HG03025 (cell line): Measurements from ENCODE around the gene SLC46A1.

Source experiments
- ATAC-seq: cut with Tn5 transposase; IDR thresholded peaks from one replicate; pipeline ENCODE4 v1.9.1; 2021; ENCODE audit warnings: mild to moderate bottlenecking, moderate library complexity; ENCODE audit not compliant: unreplicated experiment, low FRiP score

The SLC46A1 gene

DNA sequence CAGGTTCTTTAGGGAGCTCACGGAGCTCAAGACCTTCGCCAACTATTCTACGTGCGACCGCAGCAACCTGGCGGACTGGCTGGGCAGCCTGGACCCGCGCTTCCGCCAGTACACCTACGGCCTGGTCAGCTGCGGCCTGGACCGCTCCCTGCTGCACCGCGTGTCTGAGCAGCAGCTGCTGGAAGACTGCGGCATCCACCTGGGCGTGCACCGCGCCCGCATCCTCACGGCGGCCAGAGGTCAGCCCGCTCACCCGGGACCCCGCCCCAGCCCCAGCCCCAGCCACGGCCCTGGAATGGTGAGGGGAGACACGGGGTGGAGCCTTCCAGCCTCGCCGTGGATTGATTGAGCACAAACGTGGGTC, 21.0 kb downstream of the SLC46A1 start:
- ATAC-seq: no peak

- ATAC-seq: no peak
Measured at GRCh38 chr17:28384281-28385036, 21.6 kb downstream of the SLC46A1 start.

GRCh38 chr17:28381141-28381825, 24.7 kb downstream of the SLC46A1 start:
- no peak for ATAC-seq

DNA sequence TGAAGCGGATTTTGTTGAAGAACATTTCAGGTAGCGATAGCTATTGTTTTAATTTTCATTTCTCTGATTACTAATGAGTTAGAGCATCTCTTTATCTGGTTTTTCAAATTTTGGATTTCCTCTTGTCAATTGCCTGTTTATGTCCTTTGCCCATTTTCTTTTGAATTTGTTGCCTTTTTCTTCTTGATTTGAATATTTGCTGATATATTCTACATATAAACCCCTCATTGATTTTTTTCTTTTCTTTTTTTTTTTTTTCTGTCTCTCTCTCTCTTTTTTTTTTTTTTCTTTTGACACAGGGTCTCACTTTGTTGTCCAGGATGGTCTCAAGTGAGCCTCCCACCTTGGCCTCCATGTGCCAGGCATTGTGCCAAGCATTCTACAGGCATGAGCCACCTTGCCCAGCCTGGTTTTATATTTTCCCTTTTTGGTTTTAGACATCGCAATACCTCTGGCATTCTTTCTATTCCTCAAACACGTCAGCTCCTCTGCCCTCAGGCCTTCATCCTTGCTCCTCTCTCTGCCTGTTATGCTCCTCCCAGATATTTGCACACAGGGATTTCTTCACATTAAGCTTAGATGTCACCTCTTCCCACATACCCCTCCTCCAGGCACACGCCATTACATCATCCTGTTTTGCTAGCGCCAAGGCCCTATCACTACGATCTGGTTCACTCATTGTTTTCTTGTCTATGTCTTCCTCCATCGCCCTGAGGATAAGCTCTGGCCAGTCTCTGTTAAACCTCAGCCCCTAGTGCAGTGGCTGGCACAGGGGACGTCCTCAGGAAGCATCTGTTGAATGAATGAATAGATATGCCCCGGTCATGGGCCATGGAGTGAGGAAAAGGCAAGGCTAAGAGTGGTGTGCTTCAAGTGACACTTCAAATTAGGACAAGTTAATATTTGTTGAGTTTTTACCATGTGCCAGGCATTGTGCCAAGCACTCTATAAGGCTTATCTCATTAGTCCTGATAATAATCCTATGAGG, 25.9 kb downstream of the SLC46A1 start:
- no peak for ATAC-seq

GRCh38 chr17:28372945-28373274, 33.1 kb downstream of the SLC46A1 start:
- ATAC-seq: no peak

- ATAC-seq: peak; percentile 10
Measured at GRCh38 chr17:28372203-28372944, 33.6 kb downstream of the SLC46A1 start.

DNA sequence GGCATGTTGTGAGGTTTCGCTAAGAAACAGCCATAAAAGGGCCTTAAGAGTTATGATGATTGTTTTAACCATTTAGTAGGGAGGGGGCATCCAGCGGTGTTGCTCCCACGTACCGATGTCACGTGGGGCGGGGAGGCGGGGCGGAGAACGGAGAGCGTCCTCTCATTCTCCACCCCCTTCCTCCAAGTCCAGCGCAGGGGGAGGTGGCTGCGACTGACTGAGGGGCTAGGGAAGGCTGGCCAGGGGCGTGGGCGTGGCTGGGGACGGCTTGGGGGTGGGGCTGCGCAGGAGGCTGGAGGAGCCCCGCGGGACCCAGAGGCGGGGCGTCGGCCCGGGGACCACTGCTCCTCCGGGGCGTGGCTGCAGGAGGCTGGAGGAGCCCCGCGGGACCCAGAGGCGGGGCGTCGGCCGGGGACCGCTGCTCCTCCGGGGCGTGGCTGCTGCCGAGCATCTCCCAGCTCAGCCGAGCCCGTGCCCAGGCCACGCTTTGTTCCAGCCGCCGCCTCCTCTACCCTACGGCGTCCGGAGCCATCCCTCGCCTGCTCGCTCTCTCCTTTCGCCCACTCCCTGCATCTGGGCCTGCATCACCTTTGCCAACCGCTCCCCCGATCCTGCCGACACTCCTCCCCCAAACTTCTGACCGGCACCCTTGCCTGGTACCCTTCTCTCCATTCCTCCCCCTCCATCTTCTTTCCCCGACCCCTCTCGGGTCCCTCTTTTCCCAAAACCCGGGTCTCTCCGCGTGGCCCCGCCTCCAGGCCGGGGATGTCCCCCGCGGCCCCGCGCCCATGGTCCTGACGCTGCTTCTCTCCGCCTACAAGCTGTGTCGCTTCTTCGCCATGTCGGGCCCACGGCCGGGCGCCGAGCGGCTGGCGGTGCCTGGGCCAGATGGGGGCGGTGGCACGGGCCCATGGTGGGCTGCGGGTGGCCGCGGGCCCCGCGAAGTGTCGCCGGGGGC, 34.5 kb downstream of the SLC46A1 start, which contains the start of gene SARM1:
TSS of gene SARM1 (plus strand) at position 450 of the 958 bp plus-strand sequence. CDS start at position 789, 339 bp downstream.
- ATAC-seq: peak; percentile 64

DNA sequence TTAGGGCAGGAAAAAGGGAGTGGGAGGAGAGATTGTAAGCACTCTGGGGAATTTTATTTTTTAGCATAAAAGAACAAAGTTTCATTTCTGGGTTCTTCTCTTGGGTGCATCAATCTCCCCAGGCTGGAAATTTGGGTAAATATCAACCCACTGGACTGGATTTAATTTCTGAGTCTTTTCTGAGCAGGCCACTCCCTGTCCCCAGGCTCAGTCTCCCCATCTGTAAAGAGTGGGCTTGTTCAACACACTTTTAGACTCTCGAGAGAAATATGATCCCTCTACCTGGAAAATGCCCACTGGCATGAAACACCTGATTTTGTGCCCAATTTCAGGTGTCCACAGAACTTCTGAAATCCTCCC, 35.3 kb downstream of the SLC46A1 start:
- no peak for ATAC-seq

- no peak for ATAC-seq
Measured at GRCh38 chr17:28370035-28370743, 35.8 kb downstream of the SLC46A1 start, which contains the start of gene VTN. TSS of gene VTN (minus strand) at chr17:28370307. CDS start at chr17:28370203, 104 bp downstream.

DNA sequence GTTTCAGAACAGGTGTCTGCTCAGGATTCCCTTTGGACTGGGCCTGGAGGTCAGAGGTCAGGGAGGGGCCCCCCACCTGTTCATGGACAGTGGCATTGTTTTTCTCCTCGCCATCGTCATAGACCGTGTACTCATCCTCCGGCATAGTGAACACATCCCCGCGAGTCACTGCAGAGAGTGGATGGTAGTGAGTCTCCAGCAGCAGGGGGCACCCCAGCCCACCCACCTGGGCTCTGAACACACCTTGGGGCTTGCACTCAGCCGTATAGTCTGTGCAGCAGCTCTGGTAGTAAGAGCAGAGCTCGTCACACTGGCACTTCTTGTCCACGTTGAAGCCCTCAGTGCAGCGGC, 36.4 kb downstream of the SLC46A1 start:
- ATAC-seq: no peak

GRCh38 chr17:28368915-28369683, 36.9 kb downstream of the SLC46A1 start:
- ATAC-seq: no peak

DNA sequence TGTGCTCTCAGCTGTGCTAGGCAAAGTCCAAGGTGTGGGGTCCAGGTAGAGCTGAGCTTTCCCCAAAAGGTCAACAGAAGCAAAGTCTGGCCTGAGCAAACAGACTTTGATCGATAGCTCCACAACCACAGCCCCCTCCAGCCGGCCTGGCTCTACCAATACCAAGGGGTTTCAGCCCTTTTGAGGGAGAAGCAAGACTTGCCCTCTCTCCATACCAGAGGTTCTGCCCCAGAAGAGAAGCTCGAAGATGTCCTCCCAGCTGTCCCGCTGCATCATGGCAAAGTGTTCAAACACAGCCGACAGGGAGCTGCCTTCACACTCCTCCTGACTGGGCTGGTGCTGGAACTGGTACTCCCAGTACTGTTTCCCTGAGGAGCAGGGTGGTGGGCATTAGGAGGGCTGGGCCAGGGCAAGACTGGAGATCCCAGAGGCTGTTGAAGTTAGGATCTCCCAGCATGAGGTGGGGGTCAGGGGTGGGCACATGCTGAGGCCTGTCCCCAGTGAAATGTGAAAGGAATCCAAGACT, 37.6 kb downstream of the SLC46A1 start:
- ATAC-seq: no peak

DNA sequence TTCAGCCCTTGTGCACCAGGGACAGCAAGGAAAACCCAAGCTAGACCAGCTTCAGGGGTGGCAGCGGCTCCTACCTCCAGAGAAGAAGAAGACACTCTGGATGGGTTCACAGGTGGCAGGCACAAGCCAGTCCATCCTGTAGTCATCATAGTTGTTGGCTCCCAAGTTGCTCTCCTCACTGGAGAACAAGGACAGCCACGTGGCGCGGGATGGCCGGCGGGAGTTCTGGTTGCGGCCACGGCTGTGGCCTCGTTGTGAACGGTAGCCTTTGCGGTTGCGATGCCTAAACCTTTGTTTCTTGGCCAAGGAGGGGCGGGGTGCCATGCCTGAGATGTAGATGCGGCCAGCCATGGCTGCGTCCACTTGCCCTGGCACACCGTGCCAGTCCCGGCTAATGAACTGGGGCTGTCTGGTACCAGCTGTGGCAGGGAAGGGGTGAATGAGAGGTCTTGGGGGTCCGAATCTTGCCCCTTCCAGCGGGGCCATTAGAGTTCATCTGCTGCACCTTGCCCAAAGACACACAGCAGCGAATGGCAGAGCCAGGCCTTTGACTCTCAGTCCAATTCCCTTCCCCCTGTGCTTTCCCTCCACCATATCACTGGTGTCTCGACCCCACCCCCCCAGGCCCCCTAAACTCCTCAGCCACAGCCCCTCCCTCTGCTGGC, 38.2 kb downstream of the SLC46A1 start:
- ATAC-seq: no peak

- ATAC-seq: no peak
Measured at GRCh38 chr17:28366605-28367004, 39.4 kb downstream of the SLC46A1 start.

GRCh38 chr17:28365487-28365886, 40.5 kb downstream of the SLC46A1 start:
- ATAC-seq: no peak

- no peak for ATAC-seq
Measured at GRCh38 chr17:28364665-28365363, 41.2 kb downstream of the SLC46A1 start, which contains the start of gene SEBOX. TSS of gene SEBOX (minus strand) at chr17:28365199. CDS start at chr17:28365151, 48 bp downstream.
